Caco-2 (cell line): ENCODE results near the gene LRRC9. TPM values are rescaled to one million over a fixed set of nuclear protein-coding genes. Genes with fewer than 3 reads are reported as not detected.
"Not testable (repeated sequence)": the region's sequence is repeated elsewhere in the genome, so short reads cannot be mapped to it uniquely, and the experiment has no call there.

Source experiments
- BruUV-seq: library from RNA; stranded (reverse); fragments of 400-500 nt; replicated peaks from 2 replicates; lab custom pipeline; 2021; lab: Mats Ljungman, UMichigan
- CTCF ChIA-PET: fragments of 300-600 bp; sonication (Branson Sonifier 250); formaldehyde crosslinking; loops from one replicate; lab custom pipeline; 2022; ENCODE audit warnings: antibody characterized with exemption; lab: Charles Lee
- POLR2A ChIA-PET: fragments of 300-600 bp; sonication (Branson Sonifier 250); formaldehyde crosslinking; loops from one replicate; lab custom pipeline; 2022; ENCODE audit warnings: antibody characterized with exemption; lab: Charles Lee
- DNase-seq, 2 experiments: peaks; one replicate each; pipeline versions ENCODE4 v3.0.0 to v3.0.0-alpha.2; 2020 to 2022
- H3K27me3 ChIP-seq: replicated peaks from 2 replicates; pipeline ENCODE4 v1.6.0; 2011; ENCODE audit warnings: low read length; ENCODE audit not compliant: control insufficient read depth, insufficient read depth
- H3K36me3 ChIP-seq: 2 replicates; pipeline ENCODE4 v1.5.1; 2011; ENCODE audit warnings: low read length; ENCODE audit not compliant: control insufficient read depth, insufficient read depth
- H3K4me1 ChIP-seq: fragments of 250-450 bp; sonication (Bioruptor Pico); 2 replicates; pipeline ENCODE4 v1.5.1; 2020; ENCODE audit warnings: mild to moderate bottlenecking
- H3K4me3 ChIP-seq: 2 replicates; pipeline ENCODE4 v1.5.1; 2011; ENCODE audit warnings: low read depth, mild to moderate bottlenecking, control low read depth, low read length
- H3K9me3 ChIP-seq: fragments of 250-450 bp; sonication (Bioruptor Pico); 2 replicates; pipeline ENCODE4 v1.5.1; 2020; ENCODE audit warnings: mild to moderate bottlenecking, moderate library complexity
- H3K27ac Mint-ChIP-seq: one replicate; pipeline ENCODE4 v1.8.0; 2022; ENCODE audit warnings: mixed read lengths; ENCODE audit not compliant: unreplicated experiment
- H3K27me3 Mint-ChIP-seq: one replicate; pipeline ENCODE4 v1.8.0; 2022; ENCODE audit warnings: mixed read lengths; ENCODE audit not compliant: insufficient read depth, unreplicated experiment
- H3K36me3 Mint-ChIP-seq: one replicate; pipeline ENCODE4 v1.8.0; 2022; ENCODE audit warnings: mild to moderate bottlenecking, mixed read lengths; ENCODE audit not compliant: insufficient read depth, unreplicated experiment
- H3K4me1 Mint-ChIP-seq: one replicate; pipeline ENCODE4 v1.8.0; 2022; ENCODE audit warnings: low read depth, mixed read lengths; ENCODE audit not compliant: unreplicated experiment
- H3K4me3 Mint-ChIP-seq: one replicate; pipeline ENCODE4 v1.8.0; 2022; ENCODE audit warnings: mild to moderate bottlenecking, moderate library complexity, mixed read lengths; ENCODE audit not compliant: unreplicated experiment
- H3K9me3 Mint-ChIP-seq: one replicate; pipeline ENCODE4 v1.8.0; 2022; ENCODE audit warnings: mixed read lengths; ENCODE audit not compliant: unreplicated experiment
- intact Hi-C: fragments of 100-400 bp; cut with micrococcal nuclease; formaldehyde crosslinking; loops from one replicate; pipeline ENCODE4 v1.10.0; 2022; ENCODE audit not compliant: unreplicated experiment
- total RNA-seq: library from RNA; stranded (reverse); gene quantifications from 2 replicates; pipeline ENCODE4 v1.2.3, GENCODE V29; 2022
- TF ChIP-seq, protein P1 (sequence below), 2 experiments: fragments of 200-600 bp in 1 of 2; IDR thresholded peaks; 1 replicate in 1 of 2; 2 replicates in 1 of 2; pipeline versions ENCODE4 v1.5.1 to v1.8.0; 2011 to 2022; ENCODE audit warnings: antibody characterized with exemption in 1 of 2, control low read depth in 1 of 2, inconsistent platforms in 1 of 2, low read depth in 1 of 2, low read length in 1 of 2, mild to moderate bottlenecking in 1 of 2, moderate library complexity in 1 of 2; ENCODE audit not compliant: insufficient read depth in 1 of 2, severe bottlenecking in 1 of 2, unreplicated experiment in 1 of 2

The LRRC9 gene
- total RNA-seq, 1 experiment from 2014 or later = 1.2 TPM

DNA sequence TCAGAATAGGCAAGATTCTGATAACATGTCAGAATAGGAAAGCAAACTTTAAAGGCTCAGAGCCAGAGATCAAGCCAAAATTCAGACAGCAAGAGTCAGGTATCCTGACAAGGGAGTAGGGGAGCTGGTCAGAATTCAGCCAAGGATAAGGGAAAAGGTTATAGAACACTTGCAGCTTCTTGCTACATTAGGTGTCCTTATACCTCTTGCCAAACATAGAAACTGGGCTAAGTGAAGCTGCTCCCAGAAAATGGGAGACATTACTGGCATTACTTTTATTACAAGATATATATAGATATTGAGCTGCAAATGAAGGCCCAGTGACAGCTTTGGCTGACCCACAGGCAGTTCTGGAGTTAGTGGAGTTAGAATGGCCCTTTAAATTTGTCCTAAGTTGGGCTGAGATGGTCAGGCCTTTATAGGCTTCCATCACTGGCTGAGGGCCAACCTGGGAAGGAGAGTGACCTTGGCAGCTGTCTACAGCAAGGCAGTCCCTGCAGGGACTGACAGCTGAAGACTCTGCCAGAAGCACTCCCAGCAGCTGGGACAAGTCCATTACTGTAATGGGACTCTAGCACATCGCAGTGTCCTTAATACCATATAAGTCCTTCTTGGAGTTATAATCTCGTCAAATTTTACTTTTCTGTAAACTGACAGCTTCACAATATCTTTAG lies 83.0 kb downstream of the LRRC9 start:
- intact Hi-C loops = loop anchor here (5.0 kb wide), 1 partner anchor 36 kb away; no protein-coding TSS in a partner anchor
- Mint-ChIP-seq H3K4me3 (no peak overlapping the region), H3K27me3 (no peaks in the 10 kb centered on the region), H3K27ac (peak overlapping the region; percentile 12), H3K36me3 (no peaks in the 10 kb centered on the region), H3K9me3 (peaks cover 19% of the 10 kb centered on the region), H3K4me1 (peaks cover 13% of the 10 kb centered on the region)
- ChIA-PET CTCF (interaction anchor here (1.2 kb wide), 1 partner anchor 38 kb away, joined by 9 read pairs; no protein-coding TSS in a partner anchor), POLR2A (no interaction called here)
- no peak overlapping the region for H3K4me3 ChIP-seq
- no TSS peak for BruUV-seq
- no peaks in the 10 kb centered on the region for H3K27me3 ChIP-seq
- TF ChIP-seq, protein P1, sequence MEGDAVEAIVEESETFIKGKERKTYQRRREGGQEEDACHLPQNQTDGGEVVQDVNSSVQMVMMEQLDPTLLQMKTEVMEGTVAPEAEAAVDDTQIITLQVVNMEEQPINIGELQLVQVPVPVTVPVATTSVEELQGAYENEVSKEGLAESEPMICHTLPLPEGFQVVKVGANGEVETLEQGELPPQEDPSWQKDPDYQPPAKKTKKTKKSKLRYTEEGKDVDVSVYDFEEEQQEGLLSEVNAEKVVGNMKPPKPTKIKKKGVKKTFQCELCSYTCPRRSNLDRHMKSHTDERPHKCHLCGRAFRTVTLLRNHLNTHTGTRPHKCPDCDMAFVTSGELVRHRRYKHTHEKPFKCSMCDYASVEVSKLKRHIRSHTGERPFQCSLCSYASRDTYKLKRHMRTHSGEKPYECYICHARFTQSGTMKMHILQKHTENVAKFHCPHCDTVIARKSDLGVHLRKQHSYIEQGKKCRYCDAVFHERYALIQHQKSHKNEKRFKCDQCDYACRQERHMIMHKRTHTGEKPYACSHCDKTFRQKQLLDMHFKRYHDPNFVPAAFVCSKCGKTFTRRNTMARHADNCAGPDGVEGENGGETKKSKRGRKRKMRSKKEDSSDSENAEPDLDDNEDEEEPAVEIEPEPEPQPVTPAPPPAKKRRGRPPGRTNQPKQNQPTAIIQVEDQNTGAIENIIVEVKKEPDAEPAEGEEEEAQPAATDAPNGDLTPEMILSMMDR (IDR thresholded peaks at IDR 0.05; ENCODE audit: insufficient read depth in 1 of 2, low read depth in 1 of 2, low read length in 1 of 2, severe bottlenecking in 1 of 2, unreplicated experiment in 1 of 2) = no peak
- DNase-seq = peak; percentile 2 to 35
- H3K9me3 ChIP-seq = peaks cover 7% of the 10 kb centered on the region; the same call in 1 of the 2 replicates
- peaks cover 21% of the 10 kb centered on the region for H3K4me1 ChIP-seq
- H3K36me3 ChIP-seq = no peaks in the 10 kb centered on the region

DNA sequence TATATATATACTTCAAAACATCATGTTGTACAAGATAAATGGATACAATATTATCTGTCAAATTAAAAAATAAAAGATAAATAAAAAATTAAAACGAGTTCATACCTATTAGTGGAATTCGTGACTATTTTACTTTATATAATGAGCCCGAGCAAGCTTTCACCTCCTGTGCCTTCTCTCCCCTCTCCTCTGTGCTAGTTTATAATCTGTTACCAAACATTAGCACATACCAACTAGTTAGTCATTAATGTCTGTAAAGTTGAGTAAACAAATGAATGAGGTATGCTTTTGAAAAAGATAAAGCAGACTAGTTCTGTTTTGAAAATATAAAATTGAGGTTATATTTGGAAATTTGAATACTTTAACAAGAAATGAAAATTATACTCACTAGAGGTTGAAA lies 84.0 kb downstream of the LRRC9 start:
- Mint-ChIP-seq H3K9me3 (peaks cover 19% of the 10 kb centered on the region), H3K27ac (no peak overlapping the region), H3K27me3 (no peaks in the 10 kb centered on the region), H3K36me3 (no peaks in the 10 kb centered on the region), H3K4me1 (peaks cover 13% of the 10 kb centered on the region), H3K4me3 (peak overlapping the region; percentile 47)
- no peaks in the 10 kb centered on the region for H3K36me3 ChIP-seq
- peak overlapping the region; percentile 16; the same call in 1 of the 2 replicates for H3K4me3 ChIP-seq
- DNase-seq = peak in 1 of 2 experiments; percentile 51
- peaks cover 7% of the 10 kb centered on the region; the same call in 1 of the 2 replicates for H3K9me3 ChIP-seq
- ChIA-PET CTCF (interaction anchor here (0.6 to 1.2 kb wide), 2 partner anchors 39 to 245 kb away, joined by 6 to 9 read pairs; partner anchors contain the start of gene PPM1A), POLR2A (interaction anchor here (0.6 to 1.2 kb wide), 3 partner anchors 39 to 245 kb away, joined by 3 to 4 read pairs (median 3); partner anchors contain the start of genes PCNX4 and PPM1A)
- intact Hi-C loops = loop anchor here (5.0 kb wide), 1 partner anchor 37 kb away; no protein-coding TSS in a partner anchor
- H3K4me1 ChIP-seq = peaks cover 21% of the 10 kb centered on the region
- no TSS peak for BruUV-seq
- TF ChIP-seq, protein P1 (IDR thresholded peaks at IDR 0.05; ENCODE audit: insufficient read depth in 1 of 2, low read depth in 1 of 2, low read length in 1 of 2, severe bottlenecking in 1 of 2, unreplicated experiment in 1 of 2) = no peak
- no peaks in the 10 kb centered on the region for H3K27me3 ChIP-seq

DNA sequence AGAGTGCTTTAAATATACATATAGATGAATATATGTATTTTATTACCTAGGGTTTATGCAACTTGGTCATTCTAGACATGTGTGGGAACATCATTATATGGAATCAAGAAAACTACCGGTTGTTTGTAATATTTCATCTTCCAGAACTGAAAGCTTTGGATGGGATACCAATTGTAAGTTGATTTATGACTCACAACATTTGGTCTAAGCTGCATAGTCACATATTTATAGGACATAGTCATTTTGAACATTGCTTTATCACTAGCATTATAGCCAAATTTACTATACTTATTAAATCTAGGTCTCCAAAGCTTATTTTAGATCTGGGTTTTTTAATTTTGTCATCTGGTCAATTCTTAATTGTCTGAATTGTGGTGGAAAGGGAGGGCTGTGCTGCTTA lies 88.1 kb downstream of the LRRC9 start:
- peaks cover 16% of the 10 kb centered on the region for H3K4me1 ChIP-seq
- Mint-ChIP-seq H3K27ac (no peak overlapping the region), H3K4me1 (peaks cover 6% of the 10 kb centered on the region), H3K4me3 (no peak overlapping the region), H3K9me3 (peaks cover 21% of the 10 kb centered on the region), H3K36me3 (no peaks in the 10 kb centered on the region), H3K27me3 (no peaks in the 10 kb centered on the region)
- no peak overlapping the region for H3K4me3 ChIP-seq
- no peaks in the 10 kb centered on the region for H3K36me3 ChIP-seq
- BruUV-seq = no TSS peak
- intact Hi-C loops = no loop called here
- ChIA-PET POLR2A (no interaction called here), CTCF (no interaction called here)
- H3K27me3 ChIP-seq = no peaks in the 10 kb centered on the region
- DNase-seq = no peak
- TF ChIP-seq, protein P1 (IDR thresholded peaks at IDR 0.05; ENCODE audit: insufficient read depth in 1 of 2, low read depth in 1 of 2, low read length in 1 of 2, severe bottlenecking in 1 of 2, unreplicated experiment in 1 of 2) = no peak
- H3K9me3 ChIP-seq = peaks cover 5% of the 10 kb centered on the region; the same call in 1 of the 2 replicates

DNA sequence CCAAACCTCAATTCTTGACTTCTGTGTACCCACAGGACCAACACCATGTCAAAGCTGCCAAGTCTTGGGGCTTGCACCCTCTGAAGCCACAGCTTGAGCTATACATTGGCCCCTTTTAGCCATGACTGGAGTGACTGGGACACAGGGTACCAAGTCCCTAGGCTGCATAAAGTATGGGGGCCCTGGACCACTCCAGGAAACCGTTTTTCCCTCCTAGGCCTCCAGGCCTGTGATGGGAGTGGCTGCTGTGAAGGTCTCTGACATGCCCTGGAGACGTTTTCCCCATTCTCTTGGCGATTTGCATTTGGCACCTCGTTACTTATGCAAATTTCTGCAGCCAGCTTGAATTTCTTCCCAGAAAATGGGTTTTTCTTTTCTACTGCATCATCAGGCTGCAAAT lies 90.3 kb downstream of the LRRC9 start:
- H3K36me3 ChIP-seq, H3K4me1 ChIP-seq, H3K4me1 Mint-ChIP-seq, intact Hi-C loops, CTCF ChIA-PET, POLR2A ChIA-PET, H3K4me3 Mint-ChIP-seq, H3K27me3 ChIP-seq, BruUV-seq, DNase-seq, H3K27me3 Mint-ChIP-seq, H3K27ac Mint-ChIP-seq, H3K36me3 Mint-ChIP-seq, H3K4me3 ChIP-seq: not testable (repeated sequence)
- peaks cover 14% of the 10 kb centered on the region for H3K9me3 ChIP-seq
- H3K9me3 Mint-ChIP-seq = peaks cover 41% of the 10 kb centered on the region
